Loucy (cell line): ENCODE results near the gene XPC.

ENCODE experiments used
- CTCF ChIP-seq: fragments of 200-600 bp; sonication (generic); conservative IDR thresholded peaks from 2 replicates; pipeline ENCODE4 v1.5.1; 2014; ENCODE audit warnings: mild to moderate bottlenecking, antibody characterized with exemption, low read length
- EZH2phosphoT487 ChIP-seq: fragments of 200-600 bp; IDR thresholded peaks from 2 replicates; pipeline ENCODE4 v1.6.1; 2018; ENCODE audit warnings: antibody characterized with exemption, mild to moderate bottlenecking, moderate library complexity, borderline replicate concordance

- no peak for TF ChIP-seq EZH2phosphoT487
- no peak for TF ChIP-seq CTCF
These were observed 19.0 kb downstream of the XPC start for GRCh38 chr3:14159426-14159825.
